ENCODE measurements around the gene RPS6KB2.

Gene RPS6KB2

GRCh38 chr11:67410984-67411784, 17.1 kb upstream of the RPS6KB2 start:
- Histone ChIP-seq H3K9me3 (ENCODE audit: severe bottlenecking) (no peaks in the 10 kb centered on the region), H3K36me3 (no peaks in the 10 kb centered on the region), H3K27me3 (ENCODE audit: insufficient read depth, low read depth, severe bottlenecking) (no peaks in the 10 kb centered on the region), H3K27ac (no peak overlapping the region), H3K4me3 (ENCODE audit: low read depth, low read length) (no peak overlapping the region)
- no peak for DNase-seq
- TF ChIP-seq CTCF (IDR thresholded peaks at IDR 0.05; ENCODE audit: low read depth, low read length) = no peak

- no peaks in the 10 kb centered on the region for H3K27me3 ChIP-seq (ENCODE audit: insufficient read depth, low read depth, severe bottlenecking)
- no peak overlapping the region for H3K4me3 ChIP-seq (ENCODE audit: low read depth, low read length)
- no peak for TF ChIP-seq CTCF (IDR thresholded peaks at IDR 0.05; ENCODE audit: low read depth, low read length)
- no peaks in the 10 kb centered on the region for H3K36me3 ChIP-seq
- H3K27ac ChIP-seq = no peak overlapping the region
- no peaks in the 10 kb centered on the region for H3K9me3 ChIP-seq (ENCODE audit: severe bottlenecking)
- DNase-seq = no peak
Measured at GRCh38 chr11:67411785-67412152, 16.5 kb upstream of the RPS6KB2 start.

GRCh38 chr11:67412495-67413179, 15.7 kb upstream of the RPS6KB2 start:
- no peak for TF ChIP-seq CTCF (IDR thresholded peaks at IDR 0.05; ENCODE audit: low read depth, low read length)
- no peaks in the 10 kb centered on the region for H3K27me3 ChIP-seq (ENCODE audit: insufficient read depth, low read depth, severe bottlenecking)
- H3K4me3 ChIP-seq (ENCODE audit: low read depth, low read length) = no peak overlapping the region
- no peaks in the 10 kb centered on the region for H3K9me3 ChIP-seq (ENCODE audit: severe bottlenecking)
- no peak overlapping the region for H3K27ac ChIP-seq
- DNase-seq = no peak
- no peaks in the 10 kb centered on the region for H3K36me3 ChIP-seq

- Histone ChIP-seq H3K27me3 (ENCODE audit: insufficient read depth, low read depth, severe bottlenecking) (no peaks in the 10 kb centered on the region), H3K4me3 (ENCODE audit: low read depth, low read length) (no peak overlapping the region), H3K9me3 (ENCODE audit: severe bottlenecking) (no peaks in the 10 kb centered on the region), H3K27ac (no peak overlapping the region; the same call in 1 of the 2 replicates), H3K36me3 (no peaks in the 10 kb centered on the region)
- TF ChIP-seq CTCF (IDR thresholded peaks at IDR 0.05; ENCODE audit: low read depth, low read length) = no peak
- no peak for DNase-seq
Measured at GRCh38 chr11:67413266-67413849, 14.9 kb upstream of the RPS6KB2 start.

- peak within 1 kb of the TSS; percentile 13 for H3K4me3 ChIP-seq (ENCODE audit: low read depth, low read length)
- peak; percentile 44 for DNase-seq
- no peaks in the 10 kb centered on the region for H3K36me3 ChIP-seq
- H3K27ac ChIP-seq = no peak within 1 kb of the TSS
- H3K9me3 ChIP-seq (ENCODE audit: severe bottlenecking) = no peaks in the 10 kb centered on the region
- TF ChIP-seq CTCF (IDR thresholded peaks at IDR 0.05; ENCODE audit: low read depth, low read length) = no peak
- no peaks in the 10 kb centered on the region for H3K27me3 ChIP-seq (ENCODE audit: insufficient read depth, low read depth, severe bottlenecking)
Measured at GRCh38 chr11:67415501-67416304, 12.6 kb upstream of the RPS6KB2 start, which contains the start of gene CARNS1. CARNS1 (plus strand) TSS chr11:67415678; CDS start chr11:67416200, 522 bp downstream.

All from WERI-Rb-1 (cell line).